ENCODE results near the gene SSR4.

- TF ChIP-seq CTCF (IDR thresholded peaks at IDR 0.05; ENCODE audit: low read depth, low read length, poor library complexity, severe bottlenecking) (no peak), EZH2phosphoT487 (IDR thresholded peaks at IDR 0.05; ENCODE audit: borderline replicate concordance, low read length) (no peak)
Observed at GRCh38 chrX:153775293-153776119, 19.0 kb upstream of the SSR4 start.

Data from DOHH2 (cell line).